K562 (cell line): ENCODE measurements around the gene SRCIN1. TPM values are rescaled to one million over a fixed set of nuclear protein-coding genes. Genes with fewer than 3 reads are reported as not detected.

Source experiments
- DDX20 ChIP-seq: fragments of 450-650 bp; IDR thresholded peaks from 2 replicates; pipeline ENCODE4 v1.6.1; 2016; ENCODE audit warnings: missing genetic modification characterization, low read depth, mild to moderate bottlenecking, missing compliant biosample characterization, moderate library complexity
- FOXA3 ChIP-seq, 2 experiments: fragments of 450-650 bp in 1 of 2; sonication (generic) in 1 of 2; formaldehyde crosslinking; IDR thresholded peaks in 1 of 2; conservative IDR thresholded peaks in 1 of 2; 2 replicates each; pipeline versions ENCODE4 v1.4.0 to v1.8.0; 2020 to 2022; ENCODE audit warnings: mild to moderate bottlenecking in 2 of 2, missing genetic modification reagents in 1 of 2
- FOXK1 ChIP-seq: sonication (generic); formaldehyde crosslinking; IDR thresholded peaks from 2 replicates; pipeline ENCODE4 v1.8.0; 2022; ENCODE audit warnings: missing genetic modification reagents, mild to moderate bottlenecking, borderline replicate concordance
- LEF1 ChIP-seq: fragments of 450-650 bp; IDR thresholded peaks from 2 replicates; pipeline ENCODE4 v1.6.1; 2016; ENCODE audit warnings: mild to moderate bottlenecking
- NEUROD1 ChIP-seq: fragments of 150-350 bp; IDR thresholded peaks from 2 replicates; pipeline ENCODE4 v1.6.1; 2014; ENCODE audit warnings: borderline replicate concordance, low read length, low read depth; ENCODE audit not compliant: partially characterized antibody
- PHF21A ChIP-seq: fragments of 450-650 bp; IDR thresholded peaks from 2 replicates; pipeline ENCODE4 v1.6.1; 2017; ENCODE audit warnings: low read depth, borderline replicate concordance
- RB1 ChIP-seq: fragments of 450-650 bp; IDR thresholded peaks from 2 replicates; pipeline ENCODE4 v1.6.1; 2017; ENCODE audit warnings: low read depth, mild to moderate bottlenecking
- RBM14 ChIP-seq: fragments of 200-400 bp; formaldehyde crosslinking; IDR thresholded peaks from 2 replicates; pipeline ENCODE4 v1.6.1; 2018; ENCODE audit warnings: low read depth, mild to moderate bottlenecking, low read length, moderate library complexity, borderline replicate concordance; ENCODE audit not compliant: insufficient read depth
- RBM22 ChIP-seq: fragments of 200-400 bp; formaldehyde crosslinking; IDR thresholded peaks from 2 replicates; pipeline ENCODE4 v1.6.1; 2018; ENCODE audit warnings: low read length, low read depth; ENCODE audit not compliant: poor library complexity, severe bottlenecking
- ZNF3 ChIP-seq: fragments of 250-450 bp; sonication (Bioruptor Pico); IDR thresholded peaks from 2 replicates; pipeline ENCODE4 v1.5.0; 2021; ENCODE audit warnings: mild to moderate bottlenecking, moderate library complexity
- ZNF75A ChIP-seq: fragments of 450-650 bp; formaldehyde crosslinking; IDR thresholded peaks from 2 replicates; pipeline ENCODE4 v1.4.0; 2020; ENCODE audit warnings: mild to moderate bottlenecking
- polyA plus RNA-seq, 8 experiments: library from polyadenylated mRNA; depleted of rRNA in 4 of 8; stranded (reverse) in 5 of 8; unstranded in 3 of 8; fragments of >200 nt; fragmentation: Nextera tagmentation in 2 of 8; fragmentation: Illumina TruSeq in 1 of 8; extraction: Ambion mirVana in 2 of 8; extraction: Trizol in 1 of 8; gene quantifications; 2 replicates each; pipeline versions ENCODE4 v1.2.1 to v1.2.3, GENCODE V29; 2011 to 2014; ENCODE audit warnings: inconsistent platforms in 1 of 8, missing spikeins in 1 of 8
- total RNA-seq, 7 experiments: library from RNA; depleted of rRNA in 6 of 7; stranded (reverse); fragments of >200 nt in 6 of 7; fragmentation: Illumina TruSeq in 2 of 7; extraction: Trizol in 2 of 7; gene quantifications; 2 replicates each; pipeline versions ENCODE4 v1.2.1 to v1.2.3, GENCODE V29; 2011 to 2021; ENCODE audit warnings: low replicate concordance in 1 of 7
- TF ChIP-seq, protein P1 (sequence below), 2 experiments: fragments of 450-650 bp; IDR thresholded peaks; 2 replicates each; pipeline ENCODE4 v1.6.1; 2016; ENCODE audit warnings: mild to moderate bottlenecking in 2 of 2, borderline replicate concordance in 1 of 2, low read depth in 1 of 2, moderate library complexity in 1 of 2
- TF ChIP-seq, protein P2 (sequence below), 2 experiments: fragments of 450-650 bp in 1 of 2; sonication (generic) in 1 of 2; formaldehyde crosslinking; conservative IDR thresholded peaks; 2 replicates each; pipeline versions ENCODE4 v1.4.0 to v1.8.1; 2020 to 2022; ENCODE audit warnings: mild to moderate bottlenecking in 1 of 2, missing genetic modification reagents in 1 of 2
- TF ChIP-seq, protein P3 (sequence below): sonication (generic); formaldehyde crosslinking; IDR thresholded peaks from 2 replicates; pipeline ENCODE4 v1.8.1; 2023; ENCODE audit warnings: missing genetic modification reagents, mild to moderate bottlenecking, borderline replicate concordance

SRCIN1 gene
- total and polyA plus RNA-seq, 9 of the 15 experiments (the other 6 are each of a cell fraction or from before 2014, with no cell fraction given): 0.09 to 0.33 (median 0.13) TPM; not detected in 6

DNA sequence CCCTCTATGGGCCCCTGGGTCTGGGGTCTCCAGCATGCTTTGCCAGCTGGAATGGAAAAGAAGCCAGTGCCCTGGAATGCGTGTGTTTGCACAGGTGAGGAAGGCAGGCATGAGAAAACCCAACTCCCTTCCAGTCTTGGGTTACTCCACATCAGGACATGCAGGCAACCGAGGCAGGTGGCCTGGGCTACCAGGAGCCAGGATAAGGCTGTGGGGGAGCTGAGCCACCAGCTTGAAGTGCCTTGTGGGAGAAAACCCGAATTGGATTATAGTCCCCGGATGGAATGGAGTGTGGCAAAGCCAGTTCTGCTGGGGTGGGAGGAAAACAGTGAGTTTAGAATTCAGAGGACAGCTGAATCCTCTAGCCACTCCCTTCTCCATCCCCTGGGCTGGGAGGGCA lies 7.2 kb downstream of the SRCIN1 start (continued):
- TF ChIP-seq, protein P1, sequence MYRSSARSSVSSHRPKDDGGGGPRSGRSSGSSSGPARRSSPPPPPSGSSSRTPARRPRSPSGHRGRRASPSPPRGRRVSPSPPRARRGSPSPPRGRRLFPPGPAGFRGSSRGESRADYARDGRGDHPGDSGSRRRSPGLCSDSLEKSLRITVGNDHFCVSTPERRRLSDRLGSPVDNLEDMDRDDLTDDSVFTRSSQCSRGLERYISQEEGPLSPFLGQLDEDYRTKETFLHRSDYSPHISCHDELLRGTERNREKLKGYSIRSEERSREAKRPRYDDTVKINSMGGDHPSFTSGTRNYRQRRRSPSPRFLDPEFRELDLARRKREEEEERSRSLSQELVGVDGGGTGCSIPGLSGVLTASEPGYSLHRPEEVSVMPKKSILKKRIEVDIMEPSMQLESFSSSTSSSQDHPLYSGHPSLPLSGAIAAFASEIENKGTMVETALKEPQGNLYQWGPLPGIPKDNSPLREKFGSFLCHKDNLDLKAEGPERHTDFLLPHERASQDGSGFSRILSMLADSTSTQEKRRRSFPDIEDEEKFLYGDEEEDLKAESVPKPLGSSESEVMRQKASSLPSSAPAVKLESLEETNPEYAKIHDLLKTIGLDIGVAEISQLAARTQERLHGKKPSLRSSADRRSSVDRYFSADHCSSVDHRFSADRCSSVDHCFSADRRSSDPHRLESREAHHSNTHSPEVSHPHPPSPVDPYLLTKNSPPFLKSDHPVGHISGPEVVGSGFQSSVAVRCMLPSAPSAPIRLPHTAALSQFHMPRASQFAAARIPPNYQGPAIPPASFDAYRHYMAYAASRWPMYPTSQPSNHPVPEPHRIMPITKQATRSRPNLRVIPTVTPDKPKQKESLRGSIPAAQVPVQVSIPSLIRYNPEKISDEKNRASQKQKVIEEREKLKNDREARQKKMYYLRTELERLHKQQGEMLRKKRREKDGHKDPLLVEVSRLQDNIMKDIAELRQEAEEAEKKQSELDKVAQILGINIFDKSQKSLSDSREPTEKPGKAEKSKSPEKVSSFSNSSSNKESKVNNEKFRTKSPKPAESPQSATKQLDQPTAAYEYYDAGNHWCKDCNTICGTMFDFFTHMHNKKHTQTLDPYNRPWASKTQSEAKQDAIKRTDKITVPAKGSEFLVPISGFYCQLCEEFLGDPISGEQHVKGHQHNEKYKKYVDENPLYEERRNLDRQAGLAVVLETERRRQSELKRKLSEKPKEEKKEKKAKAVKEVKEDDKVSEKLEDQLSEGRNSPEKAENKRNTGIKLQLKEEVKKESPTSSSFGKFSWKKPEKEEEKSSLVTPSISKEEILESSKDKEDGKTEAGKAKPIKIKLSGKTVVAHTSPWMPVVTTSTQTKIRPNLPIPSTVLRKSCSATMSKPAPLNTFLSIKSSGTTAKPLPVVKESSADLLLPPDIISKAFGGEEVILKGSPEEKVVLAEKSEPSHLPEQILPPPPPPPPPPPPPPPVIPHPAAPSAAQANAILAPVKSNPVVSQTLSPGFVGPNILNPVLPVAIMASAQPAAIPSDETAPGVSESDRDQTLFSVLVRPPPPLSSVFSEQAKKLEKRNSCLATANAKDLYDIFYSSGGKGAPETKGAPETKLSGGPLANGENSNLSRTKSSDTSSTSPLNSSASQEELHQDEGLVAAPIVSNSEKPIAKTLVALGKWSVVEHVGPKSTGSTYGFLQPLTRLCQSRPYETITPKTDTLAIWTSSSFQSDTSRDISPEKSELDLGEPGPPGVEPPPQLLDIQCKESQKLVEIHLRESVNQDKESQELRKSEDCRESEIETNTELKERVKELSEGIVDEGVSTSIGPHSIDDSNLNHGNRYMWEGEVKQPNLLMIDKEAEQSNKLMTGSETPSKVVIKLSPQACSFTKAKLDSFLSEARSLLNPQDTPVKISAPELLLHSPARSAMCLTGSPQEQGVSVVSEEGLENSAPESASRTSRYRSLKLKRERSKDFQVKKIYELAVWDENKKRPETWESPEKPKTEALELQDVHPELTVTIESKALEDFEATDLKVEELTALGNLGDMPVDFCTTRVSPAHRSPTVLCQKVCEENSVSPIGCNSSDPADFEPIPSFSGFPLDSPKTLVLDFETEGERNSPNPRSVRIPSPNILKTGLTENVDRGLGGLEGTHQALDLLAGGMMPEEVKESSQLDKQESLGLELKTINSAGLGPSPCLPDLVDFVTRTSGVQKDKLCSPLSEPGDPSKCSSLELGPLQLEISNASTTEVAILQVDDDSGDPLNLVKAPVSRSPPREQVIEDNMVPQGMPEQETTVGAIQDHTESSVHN (IDR thresholded peaks at IDR 0.05; ENCODE audit: borderline replicate concordance in 1 of 2, low read depth in 1 of 2): no peak
- TF ChIP-seq ZNF75A (no peak), NEUROD1 (peak; percentile 100), RBM14 (no peak), LEF1 (no peak; the same call in 1 of the 2 replicates), DDX20 (tag) (no peak), FOXK1 (CRISPR knock-in tag) (no peak), RB1 (peak; percentile 80; the same call in 1 of the 2 replicates), ZNF3 (CRISPR knock-in tag) (no peak), RBM22 (no peak), PHF21A (peak; percentile 78; the same call in 1 of the 2 replicates), FOXA3 (CRISPR knock-in tag; conservative IDR thresholded peaks at IDR 0.05 in 1 of 2, IDR thresholded peaks at IDR 0.05 in 1 of 2) (no peak)
- TF ChIP-seq, protein P2, sequence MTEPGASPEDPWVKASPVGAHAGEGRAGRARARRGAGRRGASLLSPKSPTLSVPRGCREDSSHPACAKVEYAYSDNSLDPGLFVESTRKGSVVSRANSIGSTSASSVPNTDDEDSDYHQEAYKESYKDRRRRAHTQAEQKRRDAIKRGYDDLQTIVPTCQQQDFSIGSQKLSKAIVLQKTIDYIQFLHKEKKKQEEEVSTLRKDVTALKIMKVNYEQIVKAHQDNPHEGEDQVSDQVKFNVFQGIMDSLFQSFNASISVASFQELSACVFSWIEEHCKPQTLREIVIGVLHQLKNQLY (CRISPR knock-in tag; conservative IDR thresholded peaks at IDR 0.05): no peak
- TF ChIP-seq, protein P3, sequence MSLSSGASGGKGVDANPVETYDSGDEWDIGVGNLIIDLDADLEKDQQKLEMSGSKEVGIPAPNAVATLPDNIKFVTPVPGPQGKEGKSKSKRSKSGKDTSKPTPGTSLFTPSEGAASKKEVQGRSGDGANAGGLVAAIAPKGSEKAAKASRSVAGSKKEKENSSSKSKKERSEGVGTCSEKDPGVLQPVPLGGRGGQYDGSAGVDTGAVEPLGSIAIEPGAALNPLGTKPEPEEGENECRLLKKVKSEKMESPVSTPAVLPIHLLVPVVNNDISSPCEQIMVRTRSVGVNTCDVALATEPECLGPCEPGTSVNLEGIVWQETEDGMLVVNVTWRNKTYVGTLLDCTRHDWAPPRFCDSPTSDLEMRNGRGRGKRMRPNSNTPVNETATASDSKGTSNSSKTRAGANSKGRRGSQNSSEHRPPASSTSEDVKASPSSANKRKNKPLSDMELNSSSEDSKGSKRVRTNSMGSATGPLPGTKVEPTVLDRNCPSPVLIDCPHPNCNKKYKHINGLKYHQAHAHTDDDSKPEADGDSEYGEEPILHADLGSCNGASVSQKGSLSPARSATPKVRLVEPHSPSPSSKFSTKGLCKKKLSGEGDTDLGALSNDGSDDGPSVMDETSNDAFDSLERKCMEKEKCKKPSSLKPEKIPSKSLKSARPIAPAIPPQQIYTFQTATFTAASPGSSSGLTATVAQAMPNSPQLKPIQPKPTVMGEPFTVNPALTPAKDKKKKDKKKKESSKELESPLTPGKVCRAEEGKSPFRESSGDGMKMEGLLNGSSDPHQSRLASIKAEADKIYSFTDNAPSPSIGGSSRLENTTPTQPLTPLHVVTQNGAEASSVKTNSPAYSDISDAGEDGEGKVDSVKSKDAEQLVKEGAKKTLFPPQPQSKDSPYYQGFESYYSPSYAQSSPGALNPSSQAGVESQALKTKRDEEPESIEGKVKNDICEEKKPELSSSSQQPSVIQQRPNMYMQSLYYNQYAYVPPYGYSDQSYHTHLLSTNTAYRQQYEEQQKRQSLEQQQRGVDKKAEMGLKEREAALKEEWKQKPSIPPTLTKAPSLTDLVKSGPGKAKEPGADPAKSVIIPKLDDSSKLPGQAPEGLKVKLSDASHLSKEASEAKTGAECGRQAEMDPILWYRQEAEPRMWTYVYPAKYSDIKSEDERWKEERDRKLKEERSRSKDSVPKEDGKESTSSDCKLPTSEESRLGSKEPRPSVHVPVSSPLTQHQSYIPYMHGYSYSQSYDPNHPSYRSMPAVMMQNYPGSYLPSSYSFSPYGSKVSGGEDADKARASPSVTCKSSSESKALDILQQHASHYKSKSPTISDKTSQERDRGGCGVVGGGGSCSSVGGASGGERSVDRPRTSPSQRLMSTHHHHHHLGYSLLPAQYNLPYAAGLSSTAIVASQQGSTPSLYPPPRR: no peak
